Ishikawa (cell line): ENCODE measurements around the gene AP4M1.

Source experiments
- CEBPB ChIP-seq: IDR thresholded peaks from 2 replicates; pipeline ENCODE4 v1.6.1; 2012
- CREB1 ChIP-seq: IDR thresholded peaks from 2 replicates; pipeline ENCODE4 v1.6.1; 2012; ENCODE audit warnings: low read depth
- EGR1 ChIP-seq: IDR thresholded peaks from 2 replicates; pipeline ENCODE4 v1.6.1; 2012
- EP300 ChIP-seq: IDR thresholded peaks from 2 replicates; pipeline ENCODE4 v1.6.1; 2012; ENCODE audit warnings: borderline replicate concordance
- FOXM1 ChIP-seq: IDR thresholded peaks from 2 replicates; pipeline ENCODE4 v1.6.1; 2012; ENCODE audit warnings: low read depth, borderline replicate concordance
- MAX ChIP-seq: IDR thresholded peaks from 2 replicates; pipeline ENCODE4 v1.6.1; 2012
- NFIC ChIP-seq: IDR thresholded peaks from 2 replicates; pipeline ENCODE4 v1.6.1; 2012
- RAD21 ChIP-seq: IDR thresholded peaks from 2 replicates; pipeline ENCODE4 v1.6.1; 2012; ENCODE audit warnings: low read depth
- REST ChIP-seq: IDR thresholded peaks from 2 replicates; pipeline ENCODE4 v1.6.1; 2012; ENCODE audit warnings: low read depth, mild to moderate bottlenecking
- TAF1 ChIP-seq: IDR thresholded peaks from 2 replicates; pipeline ENCODE4 v1.6.1; 2012; ENCODE audit warnings: low read depth, mild to moderate bottlenecking
- TCF12 ChIP-seq: IDR thresholded peaks from 2 replicates; pipeline ENCODE4 v1.6.1; 2012; ENCODE audit warnings: low read depth
- TEAD4 ChIP-seq: IDR thresholded peaks from 2 replicates; pipeline ENCODE4 v1.6.1; 2012
- USF1 ChIP-seq: IDR thresholded peaks from 2 replicates; pipeline ENCODE4 v1.6.1; 2012
- YY1 ChIP-seq: IDR thresholded peaks from 2 replicates; pipeline ENCODE4 v1.6.1; 2012; ENCODE audit warnings: low read depth
- ZBTB7A ChIP-seq: IDR thresholded peaks from 2 replicates; pipeline ENCODE4 v1.6.1; 2012; ENCODE audit warnings: low read depth

AP4M1 gene

GRCh38 chr7:100156331-100157068, 55.1 kb downstream of the AP4M1 start:
- TF ChIP-seq RAD21 (no peak), CEBPB (no peak), FOXM1 (no peak), EP300 (no peak), EGR1 (no peak), ZBTB7A (no peak), REST (no peak), NFIC (no peak), TCF12 (no peak), TAF1 (no peak), YY1 (no peak), MAX (no peak), USF1 (no peak), TEAD4 (no peak), CREB1 (no peak)

GRCh38 chr7:100157069-100157333, 55.6 kb downstream of the AP4M1 start:
- no peak for TF ChIP-seq FOXM1
- no peak for TF ChIP-seq RAD21
- TF ChIP-seq CEBPB = no peak
- no peak for TF ChIP-seq NFIC
- no peak for TF ChIP-seq CREB1
- TF ChIP-seq MAX = no peak

GRCh38 chr7:100157334-100158228, 56.1 kb downstream of the AP4M1 start:
- TF ChIP-seq EGR1 (no peak), TAF1 (no peak), CEBPB (no peak), RAD21 (no peak), FOXM1 (no peak), TCF12 (no peak), MAX (no peak), YY1 (no peak), USF1 (no peak), CREB1 (no peak), ZBTB7A (no peak), NFIC (no peak), REST (no peak), TEAD4 (no peak), EP300 (no peak)
